Measurements from ENCODE around the gene SHQ1. TPM values are rescaled to one million over a fixed set of nuclear protein-coding genes. Genes with fewer than 3 reads are reported as not detected.

The SHQ1 gene
- total and polyA plus RNA-seq, 7 donors = 7.9 to 17.4 (median 9.6) TPM

GRCh38 chr3:72768481-72768880 lies 79.8 kb downstream of the SHQ1 start:
- no peak for DNase-seq
- Histone ChIP-seq H3K27me3 (no peaks in the 10 kb centered on the region), H3K9me3 (no peaks in the 10 kb centered on the region), H3K36me3 (no peaks in the 10 kb centered on the region), H3K4me1 (peaks cover 0 to 27% (median 24%) of the 10 kb centered on the region in 4 donors), H3K27ac (no peak overlapping the region), H3K4me3 (no peak overlapping the region)
- 92 to 94% methylated on average over 6 of the region's 6 CpGs for WGBS, 2 donors
- TF ChIP-seq POLR2AphosphoS5 (IDR thresholded peaks at IDR 0.05) (no peak), CTCF (IDR thresholded peaks at IDR 0.05) (no peak), POLR2A (IDR thresholded peaks at IDR 0.05) (no peak), EP300 (IDR thresholded peaks at IDR 0.05) (no peak)
- intact Hi-C loops (cut with DNase I) = no loop called here

- H3K9me3 ChIP-seq = no peaks in the 10 kb centered on the region
- TF ChIP-seq CTCF (IDR thresholded peaks at IDR 0.05) (no peak), POLR2AphosphoS5 (IDR thresholded peaks at IDR 0.05) (no peak), POLR2A (IDR thresholded peaks at IDR 0.05) (no peak), EP300 (IDR thresholded peaks at IDR 0.05) (no peak)
- no peaks in the 10 kb centered on the region for H3K27me3 ChIP-seq
- H3K4me3 ChIP-seq = no peak overlapping the region
- intact Hi-C loops (cut with DNase I) = no loop called here
- H3K4me1 ChIP-seq = peaks cover 0 to 28% (median 26%) of the 10 kb centered on the region in 4 donors
- no peak overlapping the region for H3K27ac ChIP-seq
- DNase-seq = no peak
- H3K36me3 ChIP-seq = no peaks in the 10 kb centered on the region
- WGBS, 2 donors = 84 to 90% methylated on average over 5 of the region's 5 CpGs
Observed at GRCh38 chr3:72768006-72768441, 80.2 kb downstream of the SHQ1 start.

GRCh38 chr3:72766866-72767265 lies 81.4 kb downstream of the SHQ1 start:
- no peaks in the 10 kb centered on the region for H3K27me3 ChIP-seq
- H3K36me3 ChIP-seq = no peaks in the 10 kb centered on the region
- no peaks in the 10 kb centered on the region for H3K9me3 ChIP-seq
- no peak overlapping the region for H3K27ac ChIP-seq
- H3K4me3 ChIP-seq = no peak overlapping the region
- WGBS, 2 donors = 89 to 97% methylated on average over 5 of the region's 5 CpGs
- H3K4me1 ChIP-seq = peaks cover 0 to 28% (median 26%) of the 10 kb centered on the region in 4 donors
- TF ChIP-seq POLR2A (IDR thresholded peaks at IDR 0.05) = no peak
- TF ChIP-seq CTCF (IDR thresholded peaks at IDR 0.05) = no peak
- TF ChIP-seq EP300 (IDR thresholded peaks at IDR 0.05) = no peak
- intact Hi-C loops (cut with DNase I) = no loop called here
- no peak for DNase-seq

GRCh38 chr3:72763751-72764440 lies 84.3 kb downstream of the SHQ1 start:
- H3K9me3 ChIP-seq = no peaks in the 10 kb centered on the region
- H3K27ac ChIP-seq = no peak overlapping the region
- no peak overlapping the region for H3K4me3 ChIP-seq
- intact Hi-C loops (cut with DNase I) = no loop called here
- H3K4me1 ChIP-seq = peaks cover 0 to 27% (median 22%) of the 10 kb centered on the region in 4 donors
- 91 to 92% methylated on average over 8 of the region's 8 CpGs for WGBS, 2 donors
- no peaks in the 10 kb centered on the region for H3K27me3 ChIP-seq
- DNase-seq = no peak
- TF ChIP-seq CTCF (IDR thresholded peaks at IDR 0.05) = no peak
- TF ChIP-seq POLR2A (IDR thresholded peaks at IDR 0.05) = no peak
- no peak for TF ChIP-seq EP300 (IDR thresholded peaks at IDR 0.05)
- TF ChIP-seq POLR2AphosphoS5 (IDR thresholded peaks at IDR 0.05) = no peak
- no peaks in the 10 kb centered on the region for H3K36me3 ChIP-seq

- Histone ChIP-seq H3K4me1 (peaks cover 0 to 10% (median 4%) of the 10 kb centered on the region in 4 donors), H3K9me3 (no peaks in the 10 kb centered on the region), H3K27ac (no peak overlapping the region), H3K4me3 (no peak overlapping the region), H3K27me3 (no peaks in the 10 kb centered on the region), H3K36me3 (no peaks in the 10 kb centered on the region)
- 36 to 78% methylated on average over 3 of the region's 3 CpGs for WGBS, 2 donors
- TF ChIP-seq CTCF (IDR thresholded peaks at IDR 0.05) (no peak), POLR2A (IDR thresholded peaks at IDR 0.05) (no peak), EP300 (IDR thresholded peaks at IDR 0.05) (no peak), POLR2AphosphoS5 (IDR thresholded peaks at IDR 0.05) (no peak)
- no peak for DNase-seq
- intact Hi-C loops (cut with DNase I) = no loop called here
Observed at GRCh38 chr3:72761410-72761809, 86.8 kb downstream of the SHQ1 start.

All from sigmoid colon (tissue), 7 donors.